Lung (tissue), 12 donors: Measurements from ENCODE around the gene AUTS2. TPM values are rescaled to one million over a fixed set of nuclear protein-coding genes. Genes with fewer than 3 reads are reported as not detected.

ENCODE experiments used
- ATAC-seq: fragments of 200-7000 bp; cut with Tn5 transposase; one replicate; pipeline ENCODE4 v1.9.1; 2020; ENCODE audit warnings: moderate number of reproducible peaks; ENCODE audit not compliant: insufficient read depth, low FRiP score
- DNase-seq, 3 donors: peaks; one replicate each; pipeline ENCODE4 v3.0.0-alpha.2; 2013 to 2017
- H3K27ac ChIP-seq, 2 donors: one replicate each; pipeline ENCODE4 v1.5.1; 2013; ENCODE audit warnings: mild to moderate bottlenecking in 2 of 2, moderate library complexity in 2 of 2, control low read depth in 1 of 2, inconsistent platforms in 1 of 2, low read depth in 1 of 2, low read length in 1 of 2
- H3K27me3 ChIP-seq, 3 donors: one replicate each; pipeline ENCODE4 v1.5.1; 2013; ENCODE audit warnings: low read length in 2 of 3; ENCODE audit not compliant: control insufficient read depth in 3 of 3, insufficient read depth in 3 of 3
- H3K36me3 ChIP-seq, 4 donors: one replicate each; pipeline ENCODE4 v1.5.1; 2013; ENCODE audit warnings: low read length in 4 of 4, mild to moderate bottlenecking in 1 of 4, moderate library complexity in 1 of 4; ENCODE audit not compliant: control insufficient read depth in 4 of 4, insufficient read depth in 4 of 4
- H3K4me1 ChIP-seq, 5 donors: one replicate each; pipeline ENCODE4 v1.5.1; 2013; ENCODE audit warnings: low read length in 5 of 5, mild to moderate bottlenecking in 2 of 5, moderate library complexity in 1 of 5; ENCODE audit not compliant: control insufficient read depth in 5 of 5, insufficient read depth in 5 of 5
- H3K4me3 ChIP-seq: one replicate; pipeline ENCODE4 v1.5.1; 2013; ENCODE audit warnings: mild to moderate bottlenecking, control low read depth, moderate library complexity
- H3K9ac ChIP-seq, 2 donors: one replicate each; pipeline ENCODE4 v1.5.1; 2013; ENCODE audit warnings: low read length in 2 of 2, control low read depth in 1 of 2; ENCODE audit not compliant: insufficient read depth in 1 of 2
- H3K9me3 ChIP-seq, 4 donors: one replicate each; pipeline ENCODE4 v1.5.1; 2013; ENCODE audit warnings: low read length in 3 of 4, mild to moderate bottlenecking in 1 of 4, moderate library complexity in 1 of 4; ENCODE audit not compliant: control insufficient read depth in 4 of 4, insufficient read depth in 3 of 4
- CTCF ChIP-seq: IDR thresholded peaks from 2 replicates; pipeline ENCODE4 v1.5.1; 2012; ENCODE audit warnings: mild to moderate bottlenecking; ENCODE audit errors: control extremely low read depth, extremely low read depth
- WGBS, 2 donors: extraction: QIAGEN DNeasy Blood & Tissue Kit; methylation state at CpG; one replicate each; pipeline ENCODE4 v1.1.7; 2013; 5-methylcytosine and 5-hydroxymethylcytosine counted together
- polyA plus RNA-seq, 2 donors: library from polyadenylated mRNA; stranded (reverse); fragments of 200-250 nt; gene quantifications; one replicate each; pipeline ENCODE4 v1.2.1, GENCODE V29; 2013
- total RNA-seq, 2 donors: library from RNA; depleted of rRNA in 1 of 2; stranded (reverse); fragments of >200 nt in 1 of 2; gene quantifications; one replicate each; pipeline ENCODE4 v1.2.1, GENCODE V29; 2014 to 2021
- donor health status: control.
- donor health status: control.
- donor health status: Bipolar disorder and iron deficiency.
- donor health status: healthy.
- donor health status: DM: yes; HTN: yes; CAD: no.

The AUTS2 gene
- total and polyA plus RNA-seq, 4 donors: 11.8 to 115 (median 40.6) TPM

- DNase-seq (peak; percentile 76 to 90 (median 86)), ATAC-seq (no peak)
- WGBS, 2 donors: 20 to 34% methylated on average over 4 of the region's 4 CpGs
Measured at GRCh38 chr7:69739931-69740431, 141.7 kb downstream of the AUTS2 start.

GRCh38 chr7:69742237-69742636 lies 144.0 kb downstream of the AUTS2 start:
- no peak for TF ChIP-seq CTCF
- Histone ChIP-seq H3K36me3 (no peaks in the 10 kb centered on the region), H3K4me3 (no peak overlapping the region), H3K27me3 (no peaks in the 10 kb centered on the region), H3K9ac (no peak overlapping the region), H3K4me1 (peaks cover 0 to 39% (median 6%) of the 10 kb centered on the region in 5 donors), H3K9me3 (peaks cover 0 to 2% (median 0%) of the 10 kb centered on the region in 4 donors), H3K27ac (no peak overlapping the region)
- ATAC-seq (no peak), DNase-seq (no peak)
- WGBS, 2 donors: 94 to 96% methylated on average over 1 of the region's 1 CpG

More at GRCh38 chr7:69739931-69740431, 141.7 kb downstream of the AUTS2 start:
- no peak overlapping the region for H3K9ac ChIP-seq
- H3K9me3 ChIP-seq: no peaks in the 10 kb centered on the region
- TF ChIP-seq CTCF: no peak
- H3K27ac ChIP-seq: no peak overlapping the region
- H3K27me3 ChIP-seq: no peaks in the 10 kb centered on the region
- H3K4me1 ChIP-seq: peaks cover 0 to 39% (median 6%) of the 10 kb centered on the region in 5 donors
- no peak overlapping the region for H3K4me3 ChIP-seq
- no peaks in the 10 kb centered on the region for H3K36me3 ChIP-seq

- H3K36me3 ChIP-seq: no peaks in the 10 kb centered on the region
- peaks cover 0 to 2% (median 0%) of the 10 kb centered on the region in 4 donors for H3K9me3 ChIP-seq
- H3K4me1 ChIP-seq: peaks cover 0 to 37% (median 4%) of the 10 kb centered on the region in 5 donors
- H3K4me3 ChIP-seq: no peak overlapping the region
- H3K27ac ChIP-seq: no peak overlapping the region
- ATAC-seq (no peak), DNase-seq (no peak)
- TF ChIP-seq CTCF: no peak
- H3K9ac ChIP-seq: no peak overlapping the region
- H3K27me3 ChIP-seq: no peaks in the 10 kb centered on the region
- WGBS, 2 donors: 52 to 57% methylated on average over 2 of the region's 2 CpGs
Measured at GRCh38 chr7:69743436-69743835, 145.2 kb downstream of the AUTS2 start.

GRCh38 chr7:69744026-69744425 lies 145.8 kb downstream of the AUTS2 start:
- WGBS, 2 donors: 87 to 94% methylated on average over 4 of the region's 4 CpGs
- no peak overlapping the region for H3K4me3 ChIP-seq
- no peak for TF ChIP-seq CTCF

More at GRCh38 chr7:69744026-69744425, 145.8 kb downstream of the AUTS2 start:
- Histone ChIP-seq H3K4me1 (peaks cover 0 to 33% (median 4%) of the 10 kb centered on the region in 5 donors), H3K36me3 (no peaks in the 10 kb centered on the region), H3K9me3 (peaks cover 0 to 2% (median 0%) of the 10 kb centered on the region in 4 donors), H3K27me3 (no peaks in the 10 kb centered on the region), H3K27ac (no peak overlapping the region), H3K9ac (no peak overlapping the region)
- ATAC-seq: no peak
- DNase-seq: peak; percentile 53 to 89 (median 78)
